Fibroblast of lung (primary cell): ENCODE data around the gene LIMS1. TPM values are rescaled to one million over a fixed set of nuclear protein-coding genes. Genes with fewer than 3 reads are reported as not detected.

ENCODE experiments used
- DNase-seq, 2 donors: peaks; one replicate each; pipeline versions ENCODE4 v3.0.0 to v3.0.0-alpha.2; 2010; ENCODE audit warnings: low read depth in 2 of 2
- H2AFZ ChIP-seq: 2 replicates; pipeline ENCODE4 v1.5.1; 2012; ENCODE audit warnings: low read length, control low read depth, inconsistent platforms
- H3K27ac ChIP-seq: 2 replicates; pipeline ENCODE4 v1.5.1; 2011; ENCODE audit warnings: low read length, control low read depth; ENCODE audit not compliant: insufficient read depth
- H3K27me3 ChIP-seq: 2 replicates; pipeline ENCODE4 v1.5.1; 2011; ENCODE audit warnings: mild to moderate bottlenecking, low read length; ENCODE audit not compliant: control insufficient read depth, insufficient read depth
- H3K36me3 ChIP-seq: 2 replicates; pipeline ENCODE4 v1.5.1; 2011; ENCODE audit warnings: low read length; ENCODE audit not compliant: control insufficient read depth, insufficient read depth
- H3K4me1 ChIP-seq: 2 replicates; pipeline ENCODE4 v1.5.1; 2011; ENCODE audit warnings: low read length; ENCODE audit not compliant: control insufficient read depth, insufficient read depth; ENCODE audit errors: extremely low read depth
- H3K4me2 ChIP-seq: 2 replicates; pipeline ENCODE4 v1.5.1; 2011; ENCODE audit warnings: low read length, control low read depth; ENCODE audit not compliant: insufficient read depth; ENCODE audit errors: extremely low read depth
- H3K4me3 ChIP-seq, 4 experiments: fragments of 200-600 bp in 1 of 4; sonication (generic) in 1 of 4; replicated peaks in 1 of 4; 2 replicates each; pipeline ENCODE4 v1.5.1; 2011 to 2016; ENCODE audit warnings: low read length in 4 of 4, low read depth in 3 of 4, mild to moderate bottlenecking in 3 of 4, control low read depth in 2 of 4, inconsistent platforms in 1 of 4, mixed read lengths in 1 of 4; ENCODE audit not compliant: insufficient read depth in 1 of 4; ENCODE audit errors: control extremely low read depth in 1 of 4
- H3K79me2 ChIP-seq: 2 replicates; pipeline ENCODE4 v1.5.1; 2012; ENCODE audit warnings: mild to moderate bottlenecking, low read length, inconsistent platforms; ENCODE audit not compliant: control insufficient read depth, insufficient read depth
- H3K9ac ChIP-seq: 2 replicates; pipeline ENCODE4 v1.5.1; 2011; ENCODE audit warnings: mild to moderate bottlenecking, low read length, control low read depth; ENCODE audit not compliant: insufficient read depth
- H3K9me3 ChIP-seq: 2 replicates; pipeline ENCODE4 v1.5.1; 2012; ENCODE audit warnings: low read depth, low read length; ENCODE audit not compliant: control insufficient read depth, insufficient read depth
- H4K20me1 ChIP-seq: 2 replicates; pipeline ENCODE4 v1.5.1; 2011; ENCODE audit warnings: low read length; ENCODE audit not compliant: control insufficient read depth, insufficient read depth; ENCODE audit errors: extremely low read depth
- EZH2 ChIP-seq: IDR thresholded peaks from 2 replicates; pipeline ENCODE4 v1.5.1; 2012; ENCODE audit warnings: low read length, control low read depth, mild to moderate bottlenecking; ENCODE audit errors: missing control alignments
- polyA minus RNA-seq: library from RNA; depleted of rRNA, polyadenylated mRNA; stranded (reverse); fragments of >200 nt; gene quantifications from 2 replicates; pipeline ENCODE4 v1.2.3, GENCODE V29; 2011; ENCODE audit warnings: low replicate concordance
- polyA plus RNA-seq, 2 donors: library from polyadenylated mRNA; depleted of rRNA in 1 of 2; stranded (reverse) in 1 of 2; unstranded in 1 of 2; fragments of >200 nt; gene quantifications; 2 replicates each; pipeline ENCODE4 v1.2.1, GENCODE V29; 2011 to 2012; ENCODE audit warnings: missing spikeins in 1 of 2
- total RNA-seq: library from RNA; depleted of rRNA; stranded (reverse); fragments of >200 nt; gene quantifications from 2 replicates; pipeline ENCODE4 v1.2.1, GENCODE V29; 2014
- TF ChIP-seq, protein P1 (sequence below), 2 donors: IDR thresholded peaks in 1 of 2; conservative IDR thresholded peaks in 1 of 2; 1 replicate in 1 of 2; 2 replicates in 1 of 2; pipeline ENCODE4 v1.5.1; 2011 to 2012; ENCODE audit warnings: low read length in 2 of 2, control low read depth in 1 of 2, inconsistent platforms in 1 of 2, low read depth in 1 of 2, mild to moderate bottlenecking in 1 of 2

LIMS1 gene, protein sequence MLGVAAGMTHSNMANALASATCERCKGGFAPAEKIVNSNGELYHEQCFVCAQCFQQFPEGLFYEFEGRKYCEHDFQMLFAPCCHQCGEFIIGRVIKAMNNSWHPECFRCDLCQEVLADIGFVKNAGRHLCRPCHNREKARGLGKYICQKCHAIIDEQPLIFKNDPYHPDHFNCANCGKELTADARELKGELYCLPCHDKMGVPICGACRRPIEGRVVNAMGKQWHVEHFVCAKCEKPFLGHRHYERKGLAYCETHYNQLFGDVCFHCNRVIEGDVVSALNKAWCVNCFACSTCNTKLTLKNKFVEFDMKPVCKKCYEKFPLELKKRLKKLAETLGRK
- 52.7 and 63.7 TPM in 2 replicates for total RNA-seq
- 100 and 108 TPM in 2 replicates for polyA plus RNA-seq
- polyA plus RNA-seq (2012): 50.2 and 61.0 TPM in 2 replicates
- polyA minus RNA-seq: 84.0 and 84.7 TPM in 2 replicates

GRCh38 chr2:108533832-108534583 lies at the start of gene LIMS1:
Gene LIMS1 (plus strand): TSS chr2:108534470. CDS start chr2:108534563, 93 bp downstream.
- DNase-seq: peak; percentile 86 to 88
- TF ChIP-seq EZH2: no peak
- TF ChIP-seq, protein P1, sequence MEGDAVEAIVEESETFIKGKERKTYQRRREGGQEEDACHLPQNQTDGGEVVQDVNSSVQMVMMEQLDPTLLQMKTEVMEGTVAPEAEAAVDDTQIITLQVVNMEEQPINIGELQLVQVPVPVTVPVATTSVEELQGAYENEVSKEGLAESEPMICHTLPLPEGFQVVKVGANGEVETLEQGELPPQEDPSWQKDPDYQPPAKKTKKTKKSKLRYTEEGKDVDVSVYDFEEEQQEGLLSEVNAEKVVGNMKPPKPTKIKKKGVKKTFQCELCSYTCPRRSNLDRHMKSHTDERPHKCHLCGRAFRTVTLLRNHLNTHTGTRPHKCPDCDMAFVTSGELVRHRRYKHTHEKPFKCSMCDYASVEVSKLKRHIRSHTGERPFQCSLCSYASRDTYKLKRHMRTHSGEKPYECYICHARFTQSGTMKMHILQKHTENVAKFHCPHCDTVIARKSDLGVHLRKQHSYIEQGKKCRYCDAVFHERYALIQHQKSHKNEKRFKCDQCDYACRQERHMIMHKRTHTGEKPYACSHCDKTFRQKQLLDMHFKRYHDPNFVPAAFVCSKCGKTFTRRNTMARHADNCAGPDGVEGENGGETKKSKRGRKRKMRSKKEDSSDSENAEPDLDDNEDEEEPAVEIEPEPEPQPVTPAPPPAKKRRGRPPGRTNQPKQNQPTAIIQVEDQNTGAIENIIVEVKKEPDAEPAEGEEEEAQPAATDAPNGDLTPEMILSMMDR (conservative IDR thresholded peaks at IDR 0.05 in 1 of 2, IDR thresholded peaks at IDR 0.05 in 1 of 2; ENCODE audit: low read depth in 1 of 2, low read length in 2 of 2): no peak
- peak within 1 kb of the TSS; percentile 72 to 91 (median 82) for H3K4me3 ChIP-seq
- H3K27me3 ChIP-seq: no peaks in the 10 kb centered on the region
- peak within 1 kb of the TSS; percentile 90 for H3K9ac ChIP-seq
- H3K9me3 ChIP-seq: no peaks in the 10 kb centered on the region
- peak within 1 kb of the TSS; percentile 88 for H3K27ac ChIP-seq
- H4K20me1 ChIP-seq: no peaks in the 10 kb centered on the region
- no peaks in the 10 kb centered on the region for H3K36me3 ChIP-seq
- peak within 1 kb of the TSS; percentile 72 for H2AFZ ChIP-seq
- peak within 1 kb of the TSS; percentile 85 for H3K4me2 ChIP-seq
- H3K4me1 ChIP-seq: peaks cover 14% of the 10 kb centered on the region
- H3K79me2 ChIP-seq: peaks cover 43% of the 10 kb centered on the region

GRCh38 chr2:108485253-108485652 lies 49.0 kb upstream of the LIMS1 start:
- DNase-seq: no peak
- no peak overlapping the region for H3K9ac ChIP-seq
- no peaks in the 10 kb centered on the region for H3K27me3 ChIP-seq
- no peaks in the 10 kb centered on the region for H3K9me3 ChIP-seq
- no peak overlapping the region for H3K4me3 ChIP-seq
- H3K4me2 ChIP-seq: no peak overlapping the region
- no peak for TF ChIP-seq EZH2
- TF ChIP-seq, protein P1 (conservative IDR thresholded peaks at IDR 0.05 in 1 of 2, IDR thresholded peaks at IDR 0.05 in 1 of 2; ENCODE audit: low read depth in 1 of 2, low read length in 2 of 2): no peak
- peaks cover 2% of the 10 kb centered on the region for H3K36me3 ChIP-seq
- H3K79me2 ChIP-seq: no peaks in the 10 kb centered on the region
- no peaks in the 10 kb centered on the region for H4K20me1 ChIP-seq
- no peaks in the 10 kb centered on the region for H3K4me1 ChIP-seq
- H3K27ac ChIP-seq: no peak overlapping the region
- H2AFZ ChIP-seq: no peak overlapping the region

DNA sequence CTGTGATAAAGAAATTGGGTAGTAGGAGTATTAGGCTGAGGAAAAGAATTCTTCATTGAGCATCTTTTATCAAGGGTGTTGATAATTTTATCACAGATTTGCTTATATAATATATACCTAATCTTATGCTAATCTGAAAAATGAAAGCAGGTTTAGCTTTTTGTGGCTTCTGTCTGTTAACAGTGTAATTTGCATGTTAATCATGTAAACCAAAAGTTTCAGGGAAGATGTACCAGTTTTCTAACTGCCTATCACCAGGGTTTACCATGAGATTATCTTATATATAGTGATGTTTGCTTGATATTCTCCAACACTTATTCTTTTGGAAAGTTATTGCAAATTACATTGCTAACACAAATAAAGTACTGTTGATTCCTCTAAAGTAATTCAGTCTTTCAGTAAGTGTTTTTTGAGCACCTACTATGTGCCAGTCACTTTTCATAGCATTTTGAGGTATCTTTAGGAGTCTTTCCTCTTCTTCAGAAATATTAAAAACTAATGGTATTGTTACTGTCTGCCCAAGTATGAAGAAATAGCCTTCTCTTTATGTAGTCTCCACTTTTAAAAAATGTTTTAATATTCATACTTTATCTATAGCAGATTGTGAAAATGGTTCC lies 43.7 kb upstream of the LIMS1 start:
- Histone ChIP-seq H2AFZ (no peak overlapping the region), H3K36me3 (no peaks in the 10 kb centered on the region), H3K9ac (no peak overlapping the region), H3K79me2 (no peaks in the 10 kb centered on the region), H3K9me3 (no peaks in the 10 kb centered on the region), H3K4me2 (no peak overlapping the region), H3K4me3 (no peak overlapping the region), H4K20me1 (no peaks in the 10 kb centered on the region), H3K4me1 (peaks cover 4% of the 10 kb centered on the region), H3K27me3 (no peaks in the 10 kb centered on the region), H3K27ac (no peak overlapping the region)
- no peak for TF ChIP-seq EZH2
- TF ChIP-seq, protein P1 (conservative IDR thresholded peaks at IDR 0.05 in 1 of 2, IDR thresholded peaks at IDR 0.05 in 1 of 2; ENCODE audit: low read depth in 1 of 2, low read length in 2 of 2): no peak
- no peak for DNase-seq
